Measurements from ENCODE around the gene CD109.
"Not testable (repeated sequence)": the region's sequence is repeated elsewhere in the genome, so short reads cannot be mapped to it uniquely, and the experiment has no call there.

CD109 gene

DNA sequence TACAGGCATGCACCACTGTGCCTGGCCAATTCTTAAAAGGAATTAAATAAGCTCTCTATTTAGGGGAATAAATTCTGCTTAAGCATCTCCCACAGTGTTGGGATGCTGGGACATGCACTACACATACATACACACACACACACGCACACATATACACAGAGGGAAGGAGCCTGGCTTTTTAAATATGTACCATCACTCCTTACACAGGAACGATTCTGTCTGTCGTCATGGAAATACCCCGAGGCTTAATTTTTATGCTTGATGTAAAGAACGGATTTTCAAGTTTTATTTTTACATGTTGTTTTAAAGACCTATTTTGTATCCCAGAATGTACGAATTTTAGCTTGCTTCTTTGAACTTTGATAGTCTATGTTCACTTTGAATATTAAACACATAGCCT lies 95.3 kb downstream of the CD109 start:
- DNase-seq (ENCODE audit: low read depth in 2 of 2): no peak

DNA sequence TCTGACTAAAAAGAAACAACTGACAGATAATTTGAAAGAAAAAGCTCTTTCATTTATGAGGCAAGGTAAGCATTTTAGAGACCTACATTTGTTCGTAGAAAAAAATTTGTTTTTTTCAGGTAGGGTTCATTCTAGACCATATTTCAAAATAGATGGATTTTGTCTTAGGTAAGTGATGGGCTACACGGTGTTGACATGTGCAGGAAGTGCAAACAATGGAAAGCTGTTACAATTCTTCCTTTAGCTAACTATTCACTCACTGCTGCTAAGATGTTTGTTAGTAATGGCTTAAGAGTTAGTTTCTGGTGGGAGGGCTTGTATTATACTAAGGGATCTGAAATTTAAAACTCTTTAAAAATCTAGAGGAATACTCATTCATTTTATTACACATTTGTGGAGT lies 96.7 kb downstream of the CD109 start:
- no peak for DNase-seq (ENCODE audit: low read depth in 2 of 2)

DNA sequence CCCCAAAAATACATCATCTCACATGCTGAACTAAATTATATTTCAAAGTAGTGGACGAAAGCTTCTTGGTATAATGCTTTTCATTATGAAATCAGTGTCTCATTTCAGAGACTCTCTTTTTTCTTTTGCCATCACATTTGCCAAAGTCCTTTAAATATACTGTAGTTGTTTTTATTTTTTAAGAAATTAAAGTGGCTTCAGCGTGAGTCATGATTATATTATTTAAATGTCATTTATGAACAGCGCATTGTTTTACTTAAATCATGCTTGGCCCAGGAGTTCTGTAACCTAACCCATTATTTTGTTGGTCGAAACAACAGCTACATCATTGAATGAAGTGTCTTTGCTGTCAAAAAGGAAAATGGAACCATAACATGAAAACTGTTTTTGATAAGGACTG lies 100.9 kb downstream of the CD109 start:
- DNase-seq (ENCODE audit: low read depth in 2 of 2): no peak

DNA sequence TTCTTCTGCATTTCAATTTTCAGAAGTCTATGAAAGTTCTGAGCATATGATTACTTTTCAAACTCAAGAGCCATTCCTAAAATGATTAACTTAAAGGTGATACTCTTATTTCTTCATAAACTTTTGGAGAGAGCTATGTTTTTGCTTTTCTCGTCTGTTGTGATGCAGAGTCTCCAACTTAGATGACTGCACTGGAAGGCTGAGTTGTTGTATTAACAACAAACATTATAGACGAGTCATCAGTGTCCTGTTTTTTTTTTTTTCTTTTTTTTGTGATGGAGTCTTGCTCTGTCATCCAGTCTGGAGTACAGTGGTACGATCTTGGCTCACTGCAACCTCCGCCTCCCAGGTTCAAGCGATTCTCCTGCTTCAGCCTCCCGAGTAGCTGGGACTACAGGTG lies 101.9 kb downstream of the CD109 start:
- no peak for DNase-seq (ENCODE audit: low read depth in 2 of 2)

DNA sequence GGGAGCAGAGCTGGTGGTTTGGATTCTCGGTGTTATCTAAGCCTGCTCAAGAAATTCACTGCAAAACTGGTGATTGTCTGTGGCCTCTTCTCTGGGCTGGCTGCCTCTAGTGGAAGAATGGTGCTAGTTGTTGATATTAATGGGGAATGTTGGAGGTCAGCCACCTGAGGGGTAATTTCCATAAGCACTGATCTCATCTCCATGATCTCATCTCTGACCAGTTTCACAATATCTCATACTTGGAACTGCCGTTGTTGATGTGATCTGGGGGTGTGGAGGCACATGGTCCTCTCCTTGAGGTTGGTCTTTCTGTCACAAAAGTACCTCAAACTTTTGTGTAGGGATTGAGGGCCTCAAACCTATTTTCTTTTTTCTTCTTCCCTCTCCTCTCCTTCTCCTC lies 102.6 kb downstream of the CD109 start:
- DNase-seq (ENCODE audit: low read depth in 2 of 2): no peak

DNA sequence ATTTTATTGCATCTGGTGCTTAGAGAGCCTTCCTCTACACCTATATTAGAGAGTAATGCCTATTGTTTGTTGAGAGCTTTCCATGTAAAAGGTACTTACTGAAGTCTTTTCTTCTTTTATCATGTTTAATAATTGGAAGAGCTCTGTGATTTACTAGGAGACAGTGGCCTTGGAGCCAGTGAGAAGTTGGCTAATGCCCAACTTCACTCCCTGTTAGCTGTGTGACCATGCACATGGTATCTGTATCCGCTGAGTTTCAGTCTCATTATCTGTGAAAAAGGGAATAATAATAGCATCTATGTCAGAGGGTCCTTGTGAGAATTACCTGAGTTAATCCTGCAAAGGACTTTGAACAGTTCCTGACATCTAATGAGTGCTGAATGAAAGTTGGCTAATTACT lies 105.0 kb downstream of the CD109 start:
- no peak for DNase-seq (ENCODE audit: low read depth in 2 of 2)

DNA sequence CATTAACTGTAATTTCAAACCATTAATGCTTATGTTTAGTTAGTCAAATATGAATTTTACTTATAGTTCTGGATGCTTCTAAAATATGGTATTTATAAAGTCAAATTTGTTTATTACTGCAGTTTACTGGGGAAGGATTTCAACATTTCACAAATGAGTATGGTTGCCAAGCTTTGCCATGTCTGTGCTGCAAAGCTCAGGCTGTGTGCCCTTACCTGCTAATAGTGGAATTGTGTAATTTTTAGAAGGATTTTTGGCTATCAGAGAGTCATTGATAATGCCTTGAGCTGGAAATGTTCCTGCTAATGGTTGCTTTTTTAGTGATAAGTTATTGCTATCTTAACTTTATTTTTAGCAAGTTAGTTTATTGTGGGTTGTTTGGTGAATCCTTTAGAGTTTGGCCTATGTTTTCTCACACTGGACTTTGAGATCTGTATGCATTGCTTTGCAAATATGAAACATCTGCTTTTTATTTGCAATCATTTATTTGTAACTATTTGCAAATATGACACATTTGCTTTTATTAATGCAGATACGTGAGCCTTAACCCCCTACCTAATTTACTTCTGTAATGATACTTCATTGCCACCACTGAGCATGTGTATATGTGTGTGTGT lies 105.8 kb downstream of the CD109 start:
- DNase-seq (ENCODE audit: low read depth in 2 of 2): no peak

DNA sequence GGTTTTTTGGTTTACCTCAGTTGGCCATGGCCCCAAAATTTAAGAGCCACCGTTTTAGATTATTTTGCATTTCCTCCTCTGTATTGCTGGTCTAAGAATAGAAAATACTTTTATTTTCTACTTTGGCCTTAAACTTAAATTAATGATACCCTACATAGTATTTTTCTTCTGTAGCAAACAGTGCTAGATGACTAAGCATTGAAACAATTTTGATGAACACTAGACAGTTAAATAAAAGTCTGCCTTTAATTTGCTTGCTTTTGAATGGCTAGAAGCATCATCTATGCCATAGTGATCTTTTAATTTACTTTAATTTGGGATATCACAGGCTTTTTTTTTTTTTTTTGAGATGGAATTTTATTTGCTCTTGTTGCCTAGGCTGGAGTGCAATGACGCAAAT lies 106.4 kb downstream of the CD109 start:
- no peak for DNase-seq (ENCODE audit: low read depth in 2 of 2)

DNA sequence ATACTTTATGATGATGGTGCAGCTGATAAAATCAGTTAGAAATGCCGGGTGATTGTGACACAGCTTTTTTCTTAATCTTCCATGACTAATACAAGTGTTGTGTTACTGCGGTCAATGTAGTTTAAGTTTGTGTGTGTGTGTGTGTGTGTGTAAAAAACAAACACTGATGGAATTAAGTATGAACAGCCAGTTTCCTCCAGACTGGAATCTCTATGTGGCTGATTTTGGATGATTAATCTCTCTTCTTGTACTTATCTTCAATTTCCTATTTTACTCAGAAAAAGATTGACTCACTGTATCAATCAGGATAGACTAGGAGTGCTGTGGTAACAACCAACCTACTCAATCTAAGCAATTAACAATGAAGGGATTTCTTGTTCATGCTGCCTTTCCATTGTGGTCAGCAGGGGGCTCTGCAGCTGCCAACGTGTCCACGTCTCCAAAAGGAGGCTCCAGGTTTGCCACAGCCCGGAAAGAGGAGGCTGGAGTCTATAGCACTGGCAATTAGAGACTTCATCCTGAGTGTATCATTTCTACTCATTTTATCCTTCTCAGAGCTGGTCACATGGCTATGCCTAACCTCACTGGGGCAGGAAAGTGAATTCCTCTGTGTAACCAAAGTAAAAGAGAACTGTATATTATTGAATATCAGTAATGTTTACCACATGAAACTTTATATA lies 107.7 kb downstream of the CD109 start:
- no peak for DNase-seq (ENCODE audit: low read depth in 2 of 2)

DNA sequence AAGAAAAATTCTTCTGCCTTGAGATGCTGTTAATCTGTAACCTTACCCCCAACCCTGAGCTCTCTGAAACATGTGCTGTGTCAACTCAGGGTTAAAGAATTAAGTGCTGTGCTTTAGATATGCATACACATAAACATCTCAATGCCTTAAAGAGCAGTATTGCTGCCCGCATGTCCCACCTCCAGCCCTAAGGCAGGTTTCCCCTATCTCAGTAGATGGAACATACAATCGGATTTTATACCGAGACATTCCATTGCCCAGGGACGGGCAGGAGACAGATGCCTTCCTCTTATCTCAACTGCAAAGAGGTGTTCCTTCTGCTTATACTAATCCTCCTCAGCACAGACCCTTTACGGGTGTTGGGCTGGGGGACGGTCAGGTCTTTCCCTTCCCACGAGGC lies 109.2 kb downstream of the CD109 start:
- not testable (repeated sequence) for DNase-seq (ENCODE audit: low read depth in 2 of 2)

DNA sequence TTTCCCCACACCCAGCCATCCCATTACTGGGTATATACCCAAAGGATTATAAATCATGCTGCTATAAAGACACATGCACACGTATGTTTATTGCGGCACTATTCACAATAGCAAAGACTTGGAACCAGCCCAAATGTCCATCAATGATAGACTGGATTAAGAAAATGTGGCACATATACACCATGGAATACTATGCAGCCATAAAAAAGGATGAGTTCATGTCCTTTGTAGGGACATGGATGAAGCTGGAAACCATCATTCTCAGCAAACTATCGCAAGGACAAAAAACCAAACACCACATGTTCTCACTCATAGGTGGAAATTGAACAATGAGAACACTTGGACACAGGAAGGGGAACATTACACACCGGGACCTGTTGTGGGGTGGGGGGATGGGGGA lies 110.0 kb downstream of the CD109 start:
- DNase-seq (ENCODE audit: low read depth in 2 of 2): not testable (repeated sequence)

DNA sequence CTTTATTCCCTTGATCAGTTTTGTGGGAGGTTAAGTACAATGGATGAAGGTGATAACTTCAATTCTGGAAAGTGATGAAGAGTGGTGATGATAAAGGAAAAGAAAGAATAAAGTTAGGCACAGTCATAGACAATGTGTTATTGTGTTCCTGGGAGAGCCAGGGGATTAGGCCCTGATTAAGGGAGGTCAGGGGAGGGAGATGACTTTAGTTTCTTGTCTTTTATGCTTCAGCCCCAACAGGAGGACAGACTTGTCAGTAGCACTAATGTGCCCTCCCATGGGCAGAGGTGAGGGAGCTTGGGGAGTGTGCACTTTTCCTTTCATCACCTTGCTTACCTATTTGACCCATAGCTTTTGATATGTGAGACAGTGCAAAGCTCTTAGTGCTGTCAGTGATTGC lies 115.7 kb downstream of the CD109 start:
- no peak for DNase-seq (ENCODE audit: low read depth in 2 of 2)

DNA sequence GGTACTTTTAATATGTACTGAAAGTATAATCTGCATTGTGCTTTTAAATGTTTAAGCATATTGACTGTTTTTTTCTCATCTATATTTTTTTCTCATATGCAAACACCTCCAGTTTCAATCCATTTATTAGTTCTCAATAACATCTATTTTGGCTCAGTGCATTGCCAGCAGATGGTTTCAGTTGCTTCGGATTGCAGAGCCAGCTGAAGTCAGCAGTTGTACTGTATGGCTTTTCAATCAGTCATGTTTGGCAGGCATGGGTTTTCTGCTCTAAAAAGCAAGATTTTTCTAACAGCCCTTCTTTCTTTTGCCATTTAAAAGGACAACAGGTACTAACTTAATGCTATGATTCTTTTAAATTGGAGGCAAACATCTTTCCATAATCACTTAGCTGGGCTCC lies 121.2 kb downstream of the CD109 start:
- DNase-seq (ENCODE audit: low read depth in 2 of 2): no peak

DNA sequence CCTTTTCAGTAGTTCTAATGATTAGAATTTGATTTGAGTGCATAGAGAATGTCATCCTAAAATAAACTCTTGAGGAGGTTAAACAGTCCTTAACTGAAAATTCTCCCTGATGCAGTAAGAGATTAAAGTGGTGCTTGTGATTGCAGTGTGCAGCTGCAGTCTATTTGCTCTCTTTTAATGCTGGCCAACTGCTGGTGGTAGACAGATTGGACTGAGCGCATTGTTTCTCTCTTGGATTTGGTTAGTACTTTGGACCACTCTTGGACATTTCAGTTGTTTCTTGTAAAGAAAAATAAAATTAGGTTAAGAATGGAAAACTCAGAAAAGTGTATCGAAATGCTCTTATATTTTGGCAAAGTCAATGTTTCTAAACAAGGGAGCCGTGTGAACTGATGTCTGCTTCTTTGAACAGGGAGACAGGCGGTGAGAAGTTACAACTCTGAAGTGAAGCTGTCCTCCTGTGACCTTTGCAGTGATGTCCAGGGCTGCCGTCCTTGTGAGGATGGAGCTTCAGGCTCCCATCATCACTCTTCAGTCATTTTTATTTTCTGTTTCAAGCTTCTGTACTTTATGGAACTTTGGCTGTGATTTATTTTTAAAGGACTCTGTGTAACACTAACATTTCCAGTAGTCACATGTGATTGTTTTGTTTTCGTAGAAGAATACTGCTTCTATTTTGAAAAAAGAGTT lies 127.2 kb downstream of the CD109 start:
- DNase-seq (ENCODE audit: low read depth in 2 of 2): no peak

DNA sequence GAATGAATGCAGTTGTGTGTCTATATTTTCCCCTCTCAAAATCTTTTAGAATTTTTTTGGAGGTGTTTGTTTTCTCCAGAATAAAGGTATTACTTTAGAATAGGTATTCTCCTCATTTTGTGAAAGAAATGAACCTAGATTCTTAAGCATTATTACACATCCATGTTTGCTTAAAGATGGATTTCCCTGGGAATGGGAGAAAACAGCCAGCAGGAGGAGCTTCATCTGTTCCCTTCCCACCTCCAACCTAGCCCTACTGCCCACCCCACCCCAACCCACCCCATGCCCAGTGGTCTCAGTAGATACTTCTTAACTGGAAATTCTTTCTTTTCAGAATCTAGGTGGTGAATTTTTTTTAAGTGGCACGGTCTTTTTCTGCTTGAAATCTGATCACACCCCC lies 127.8 kb downstream of the CD109 start:
- no peak for DNase-seq (ENCODE audit: low read depth in 2 of 2)

DNA sequence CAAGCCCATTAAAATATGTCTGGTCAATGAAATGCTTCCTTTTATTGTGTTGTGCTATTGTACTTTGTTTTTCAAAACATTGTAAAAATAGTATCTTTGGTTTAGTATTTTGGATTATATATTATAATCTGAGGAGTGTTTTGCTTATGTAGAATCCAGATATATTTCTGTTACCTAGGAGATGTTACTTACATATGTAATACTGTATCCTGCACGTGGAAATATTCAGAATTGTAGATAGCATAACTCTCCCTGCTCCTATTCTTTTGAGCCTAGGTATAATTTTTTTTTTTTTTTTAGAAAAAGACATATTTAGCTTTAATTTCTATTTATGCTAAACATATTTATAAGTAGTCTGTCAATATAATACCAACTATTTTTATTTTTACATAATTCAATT lies 130.6 kb downstream of the CD109 start:
- no peak for DNase-seq (ENCODE audit: low read depth in 2 of 2)

DNA sequence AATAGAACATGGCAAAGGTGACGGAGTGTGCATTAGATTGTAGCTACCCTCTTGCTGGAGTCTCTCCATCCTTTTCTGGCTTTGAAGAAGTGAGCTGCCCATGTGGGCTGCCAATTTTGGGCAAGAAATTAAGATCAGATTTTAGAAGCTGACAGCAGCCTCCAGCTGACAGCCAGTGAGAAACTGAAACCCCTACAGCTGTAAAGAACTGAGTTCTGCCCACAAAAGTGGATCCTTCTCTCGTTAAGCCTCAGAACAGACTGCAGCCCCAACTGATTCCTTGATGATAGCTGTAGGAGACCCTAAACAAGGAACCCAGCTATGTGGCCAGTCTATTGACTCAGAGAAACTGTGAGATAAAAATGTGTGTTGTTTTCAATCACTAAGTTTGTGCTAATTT lies 134.1 kb downstream of the CD109 start:
- DNase-seq (ENCODE audit: low read depth in 2 of 2): no peak

DNA sequence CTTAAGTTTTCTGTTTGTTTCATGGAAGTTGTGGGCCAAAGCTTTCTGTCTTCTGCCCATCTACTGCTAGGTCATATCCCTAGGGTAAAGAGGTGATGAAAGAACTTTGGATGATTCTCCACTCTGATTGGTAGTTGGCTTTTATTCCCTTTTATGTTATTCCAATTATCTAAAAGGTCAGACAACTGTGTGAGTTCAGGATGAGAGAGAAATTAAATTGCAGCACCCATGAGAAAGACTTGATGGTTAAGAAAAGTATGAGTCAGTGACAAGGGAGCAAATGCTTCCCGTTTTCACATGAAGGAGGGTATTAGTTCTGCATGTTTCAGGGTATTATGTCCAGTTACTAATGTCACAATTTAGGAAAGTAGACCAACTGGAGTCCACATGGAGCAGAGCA lies 136.3 kb downstream of the CD109 start:
- DNase-seq (ENCODE audit: low read depth in 2 of 2): no peak

DNA sequence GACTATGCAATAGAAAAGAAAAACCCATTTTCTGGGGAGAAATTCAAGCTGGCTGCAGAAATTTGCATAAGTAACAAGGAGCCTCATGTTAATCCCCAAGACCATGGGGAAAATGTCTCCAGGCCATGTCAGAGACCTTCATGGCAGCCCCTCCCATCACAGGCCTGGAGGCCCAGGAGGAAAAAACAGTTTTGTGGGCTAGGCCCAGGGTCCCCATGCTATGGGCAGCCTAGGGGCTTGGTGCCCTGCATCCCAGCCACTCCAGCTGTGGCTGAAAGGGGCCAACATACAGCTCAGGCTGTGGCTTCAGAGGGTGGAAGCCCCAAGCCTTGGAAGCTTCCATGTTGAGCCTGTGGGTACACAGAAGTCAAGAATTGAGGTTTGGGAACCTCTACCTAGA lies 148.7 kb downstream of the CD109 start:
- DNase-seq (ENCODE audit: low read depth in 2 of 2): not testable (repeated sequence)

DNA sequence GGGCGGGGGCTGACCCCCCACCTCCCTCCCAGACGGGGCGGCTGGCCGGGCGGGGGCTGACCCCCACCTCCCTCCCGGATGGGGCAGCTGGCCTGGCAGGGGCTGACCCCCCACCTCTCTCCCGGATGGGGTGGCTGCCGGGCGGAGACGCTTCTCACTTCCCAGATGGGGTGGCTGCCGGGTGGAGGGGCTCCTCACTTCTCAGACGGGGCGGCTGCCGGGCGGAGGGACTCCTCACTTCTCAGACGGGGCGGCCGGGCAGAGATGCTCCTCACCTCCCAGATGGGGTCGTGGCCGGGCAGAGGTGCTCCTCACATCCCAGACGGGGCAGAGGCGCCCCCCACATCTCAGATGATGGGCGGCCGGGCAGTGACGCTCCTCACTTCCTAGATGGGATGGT lies 155.0 kb downstream of the CD109 start:
- not testable (repeated sequence) for DNase-seq (ENCODE audit: low read depth in 2 of 2)

DNA sequence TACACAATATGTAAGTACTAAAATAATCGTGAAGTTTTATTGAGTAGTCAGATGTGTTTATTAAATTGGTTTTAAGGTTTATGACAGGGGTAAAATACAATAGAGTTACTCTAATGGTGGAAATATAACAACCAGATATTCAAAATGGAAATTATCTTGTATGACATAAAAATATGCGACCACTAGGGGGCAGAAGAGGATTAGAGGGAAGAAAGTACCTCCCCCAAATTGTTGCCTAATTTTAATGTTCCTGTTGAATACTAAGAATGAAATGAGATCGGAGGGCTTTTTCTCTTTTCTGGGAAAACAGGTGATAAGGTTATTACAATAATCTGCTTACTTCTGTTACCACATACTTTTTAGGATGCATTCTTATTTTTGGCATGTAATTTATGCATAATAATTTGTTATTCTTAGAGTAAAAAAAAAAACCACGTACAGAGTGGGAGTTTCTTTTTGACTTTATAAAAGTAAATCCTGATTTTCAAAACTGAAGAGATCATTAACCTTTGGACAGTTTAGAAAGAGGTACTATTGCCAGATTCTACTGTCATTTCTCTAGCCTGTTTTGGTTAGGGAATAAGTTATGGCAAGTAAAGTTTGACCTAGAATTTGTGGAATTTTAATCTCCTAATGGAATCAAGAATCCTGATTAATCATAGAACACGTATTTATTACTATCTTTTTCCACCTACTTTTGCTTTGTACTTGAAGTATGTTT lies 159.2 kb downstream of the CD109 start:
- no peak for DNase-seq (ENCODE audit: low read depth in 2 of 2)

DNA sequence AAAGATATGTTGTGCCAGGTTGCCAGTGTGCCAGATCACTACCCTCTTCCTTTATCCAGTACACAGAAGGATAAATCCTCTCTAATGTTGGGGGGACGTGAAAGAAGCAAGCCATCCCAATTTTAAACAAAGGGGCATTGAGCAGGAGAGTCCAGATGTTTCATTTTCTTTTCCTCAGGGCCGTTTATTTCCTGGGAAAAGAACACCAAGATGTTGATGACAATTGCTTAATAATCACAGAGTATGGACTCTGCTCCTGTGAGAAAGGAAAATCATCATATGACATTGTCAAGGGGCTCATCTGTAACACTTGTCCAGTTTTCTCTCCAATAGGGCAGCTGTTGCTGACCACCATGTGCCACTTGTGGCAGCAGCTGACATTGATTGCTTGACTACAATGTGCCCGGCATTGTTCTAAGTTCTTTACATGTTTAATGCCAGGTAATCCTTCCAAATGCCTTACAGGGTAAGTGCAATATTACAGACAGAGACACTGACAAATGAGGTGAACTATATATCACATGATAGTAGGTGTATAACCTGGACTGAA lies 161.4 kb downstream of the CD109 start:
- DNase-seq (ENCODE audit: low read depth in 2 of 2): no peak
